Transverse colon (tissue), 3 donors: ENCODE data around the gene MICB.

Experiments used
- POLR2A ChIP-seq: fragments of 450-650 bp; IDR thresholded peaks from one replicate; pipeline ENCODE4 v1.6.1; 2016; ENCODE audit warnings: antibody characterized with exemption, mild to moderate bottlenecking, moderate library complexity
- TF ChIP-seq, protein P1 (sequence below), 5 experiments: fragments of 200-600 bp in 3 of 5; fragments of 450-650 bp in 2 of 5; sonication (generic) in 3 of 5; IDR thresholded peaks; 1 replicate in 2 of 5; 2 replicates in 3 of 5; pipeline ENCODE4 v1.5.1; 2016 to 2017; ENCODE audit warnings: antibody characterized with exemption in 5 of 5, inconsistent platforms in 3 of 5, mild to moderate bottlenecking in 2 of 5, moderate library complexity in 1 of 5

DNA sequence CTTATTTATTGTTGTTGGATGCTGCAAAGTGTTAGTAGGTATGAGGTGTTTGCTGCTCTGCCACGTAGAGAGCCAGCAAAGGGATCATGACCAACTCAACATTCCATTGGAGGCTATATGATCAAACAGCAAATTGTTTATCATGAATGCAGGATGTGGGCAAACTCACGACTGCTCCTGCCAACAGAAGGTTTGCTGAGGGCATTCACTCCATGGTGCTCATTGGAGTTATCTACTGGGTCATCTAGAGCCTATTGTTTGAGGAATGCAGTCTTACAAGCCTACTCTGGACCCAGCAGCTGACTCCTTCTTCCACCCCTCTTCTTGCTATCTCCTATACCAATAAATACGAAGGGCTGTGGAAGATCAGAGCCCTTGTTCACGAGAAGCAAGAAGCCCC lies 12.1 kb downstream of the MICB start:
- TF ChIP-seq POLR2A, result no peak
- TF ChIP-seq, protein P1, sequence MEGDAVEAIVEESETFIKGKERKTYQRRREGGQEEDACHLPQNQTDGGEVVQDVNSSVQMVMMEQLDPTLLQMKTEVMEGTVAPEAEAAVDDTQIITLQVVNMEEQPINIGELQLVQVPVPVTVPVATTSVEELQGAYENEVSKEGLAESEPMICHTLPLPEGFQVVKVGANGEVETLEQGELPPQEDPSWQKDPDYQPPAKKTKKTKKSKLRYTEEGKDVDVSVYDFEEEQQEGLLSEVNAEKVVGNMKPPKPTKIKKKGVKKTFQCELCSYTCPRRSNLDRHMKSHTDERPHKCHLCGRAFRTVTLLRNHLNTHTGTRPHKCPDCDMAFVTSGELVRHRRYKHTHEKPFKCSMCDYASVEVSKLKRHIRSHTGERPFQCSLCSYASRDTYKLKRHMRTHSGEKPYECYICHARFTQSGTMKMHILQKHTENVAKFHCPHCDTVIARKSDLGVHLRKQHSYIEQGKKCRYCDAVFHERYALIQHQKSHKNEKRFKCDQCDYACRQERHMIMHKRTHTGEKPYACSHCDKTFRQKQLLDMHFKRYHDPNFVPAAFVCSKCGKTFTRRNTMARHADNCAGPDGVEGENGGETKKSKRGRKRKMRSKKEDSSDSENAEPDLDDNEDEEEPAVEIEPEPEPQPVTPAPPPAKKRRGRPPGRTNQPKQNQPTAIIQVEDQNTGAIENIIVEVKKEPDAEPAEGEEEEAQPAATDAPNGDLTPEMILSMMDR (IDR thresholded peaks at IDR 0.05), result no peak
